Adrenal gland (tissue), 5 donors: ENCODE data around the gene GATA6.

Experiments
- CTCF ChIP-seq, 6 experiments: fragments of 450-650 bp in 4 of 6; fragments of 200-600 bp in 2 of 6; sonication (generic) in 1 of 6; IDR thresholded peaks; 1 replicate in 5 of 6; 2 replicates in 1 of 6; pipeline versions ENCODE4 v1.5.1 to v1.8.0; 2016 to 2021; ENCODE audit warnings: antibody characterized with exemption in 6 of 6, mild to moderate bottlenecking in 2 of 6, moderate library complexity in 1 of 6
- POLR2A ChIP-seq, 2 donors: fragments of 450-650 bp; IDR thresholded peaks; one replicate each; pipeline ENCODE4 v1.6.1; 2017; ENCODE audit warnings: antibody characterized with exemption in 2 of 2, mild to moderate bottlenecking in 2 of 2, moderate library complexity in 1 of 2
- donor health status: DM: no; HTN: no; CAD: no.

- TF ChIP-seq POLR2A (IDR thresholded peaks at IDR 0.05) (peak in 1 of 2 donors; percentile 54), CTCF (IDR thresholded peaks at IDR 0.05) (no peak)
Observed at GRCh38 chr18:22167471-22168241, 1.7 kb upstream of the GATA6 start.
